Urinary bladder (tissue), 4 donors: ENCODE results near the gene TTYH1. TPM values are rescaled to one million over a fixed set of nuclear protein-coding genes. Genes with fewer than 3 reads are reported as not detected.

Experiments
- DNase-seq: peaks from one replicate; pipeline ENCODE4 v3.0.0-alpha.2; 2015; ENCODE audit errors: extremely low spot score
- H3K27ac ChIP-seq: one replicate; pipeline ENCODE4 v1.5.1; 2013; ENCODE audit warnings: low read depth, mild to moderate bottlenecking, moderate library complexity
- H3K36me3 ChIP-seq: one replicate; pipeline ENCODE4 v1.6.1; 2013; ENCODE audit warnings: mild to moderate bottlenecking, moderate library complexity; ENCODE audit not compliant: insufficient read depth
- H3K4me1 ChIP-seq: one replicate; pipeline ENCODE4 v1.6.1; 2013; ENCODE audit warnings: mild to moderate bottlenecking, moderate library complexity; ENCODE audit not compliant: insufficient read depth
- H3K4me3 ChIP-seq: one replicate; pipeline ENCODE4 v1.5.1; 2013; ENCODE audit warnings: low read depth, low read length
- WGBS: extraction: QIAGEN DNeasy Blood & Tissue Kit; methylation state at CpG from one replicate; pipeline ENCODE4 v1.1.7; 2013; 5-methylcytosine and 5-hydroxymethylcytosine counted together
- polyA plus RNA-seq: library from polyadenylated mRNA; stranded (reverse); fragments of 200-250 nt; gene quantifications from one replicate; pipeline ENCODE4 v1.2.3, GENCODE V29; 2013
- total RNA-seq: library from RNA; depleted of rRNA; stranded (reverse); fragments of >200 nt; gene quantifications from one replicate; pipeline ENCODE4 v1.2.3, GENCODE V29; 2014
- donor health status: healthy with polysubstance abuse.
- donor health status: healthy.

Gene TTYH1
- total and polyA plus RNA-seq, 2 donors = 3.6 to 3.7 TPM

DNA sequence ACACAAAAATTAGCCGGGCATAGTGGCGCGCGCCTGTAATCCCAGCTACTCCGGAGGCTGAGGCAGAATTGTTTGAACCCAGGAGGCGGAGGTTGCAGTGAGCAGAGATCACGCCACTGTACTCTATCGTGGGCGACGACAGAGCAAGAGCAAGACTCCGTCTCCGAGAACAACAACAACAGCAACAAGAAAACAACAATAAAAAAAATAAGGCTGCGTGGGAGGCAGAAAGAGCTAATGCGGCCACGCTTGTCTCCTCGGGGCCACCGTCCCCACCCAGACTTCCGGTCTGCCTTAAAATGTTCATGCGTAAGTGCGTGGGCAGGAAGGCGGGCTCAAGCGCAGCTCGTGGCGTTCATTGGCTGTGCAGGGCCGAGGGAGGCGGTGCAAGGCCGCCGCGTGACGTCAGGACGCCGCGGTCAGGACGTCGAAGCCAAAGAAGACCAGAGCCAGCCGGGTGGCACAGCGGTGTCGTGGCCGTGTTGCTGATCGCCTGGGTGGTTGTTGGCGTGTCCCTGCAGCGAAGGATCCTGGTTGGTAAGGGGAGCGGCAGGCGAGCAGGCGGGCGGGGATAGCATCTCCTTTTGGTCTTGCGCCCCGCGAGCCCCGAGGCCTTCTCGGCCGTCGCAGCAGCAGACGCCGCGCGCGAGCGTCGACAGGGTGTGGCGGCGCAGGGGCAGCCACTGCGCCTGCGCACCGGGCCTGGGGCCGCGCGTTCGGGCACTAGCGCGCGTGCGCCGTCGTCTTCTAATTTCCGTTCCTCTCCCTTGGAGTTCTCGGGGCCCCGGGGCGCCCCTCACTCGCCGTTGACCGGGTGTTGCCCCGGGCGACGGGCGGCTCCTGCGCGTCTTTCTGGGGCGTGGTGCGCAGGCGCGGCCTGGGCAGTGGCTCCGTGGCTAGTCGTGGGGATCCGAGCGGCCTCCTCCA is 33.8 kb downstream of the TTYH1 start, which contains the start of gene LENG8:
LENG8 (plus strand) TSS at position 426 of the 927 bp plus-strand sequence. CDS start 2,146 bp downstream, outside the sequence.
- DNase-seq = peak; percentile 91
- H3K4me3 ChIP-seq = peak within 1 kb of the TSS; percentile 82
- no peaks in the 10 kb centered on the region for H3K4me1 ChIP-seq
- under 1% methylated on average over 96 of the region's 96 CpGs for WGBS
- peak within 1 kb of the TSS; percentile 94 for H3K27ac ChIP-seq
- H3K36me3 ChIP-seq = peaks cover 2% of the 10 kb centered on the region

GRCh38 chr19:54449701-54450069 is 34.4 kb downstream of the TTYH1 start:
- under 1% methylated on average over 21 of the region's 21 CpGs for WGBS

DNA sequence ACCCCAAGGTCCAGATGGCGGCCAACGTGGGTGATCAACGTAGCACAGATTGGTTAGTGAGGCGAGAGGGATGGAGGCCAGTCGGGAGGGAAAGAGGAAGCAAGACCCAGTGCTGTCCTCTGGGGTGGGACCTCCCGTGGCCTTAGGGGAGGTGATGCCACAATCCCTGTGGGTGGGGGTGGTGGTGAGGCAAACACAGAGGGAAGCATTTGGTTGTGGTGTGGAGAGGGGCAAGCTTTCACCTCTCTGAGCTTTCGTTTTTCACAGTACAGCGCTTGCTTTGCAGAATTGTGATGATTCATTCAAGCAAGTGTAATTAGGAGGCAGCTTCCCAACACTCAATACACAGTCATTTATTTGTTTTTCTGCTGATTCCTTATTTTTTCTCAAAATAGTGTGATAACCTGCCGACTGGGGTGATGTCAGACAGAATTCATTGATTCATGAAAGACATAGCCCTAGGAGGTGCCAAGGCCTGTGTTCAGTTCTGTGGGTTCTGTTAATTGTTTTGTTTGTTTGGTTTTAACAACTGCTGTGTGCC is 36.1 kb downstream of the TTYH1 start:
- H3K36me3 ChIP-seq = peaks cover 5% of the 10 kb centered on the region
- WGBS = 74% methylated on average over 9 of the region's 9 CpGs
- H3K27ac ChIP-seq = no peak overlapping the region
- DNase-seq = no peak
- H3K4me1 ChIP-seq = no peaks in the 10 kb centered on the region
- no peak overlapping the region for H3K4me3 ChIP-seq

More at GRCh38 chr19:54449701-54450069, 34.4 kb downstream of the TTYH1 start:
- H3K4me1 ChIP-seq = no peaks in the 10 kb centered on the region
- DNase-seq = no peak
- H3K4me3 ChIP-seq = peak overlapping the region; percentile 82
- peak overlapping the region; percentile 94 for H3K27ac ChIP-seq
- peaks cover under 1% of the 10 kb centered on the region for H3K36me3 ChIP-seq

- no peak overlapping the region for H3K4me3 ChIP-seq
- H3K4me1 ChIP-seq = no peaks in the 10 kb centered on the region
- WGBS = 89% methylated on average over 11 of the region's 11 CpGs
- DNase-seq = no peak
- peaks cover 8% of the 10 kb centered on the region for H3K36me3 ChIP-seq
- H3K27ac ChIP-seq = no peak overlapping the region
These were observed 36.7 kb downstream of the TTYH1 start for GRCh38 chr19:54451997-54452396.

- no peak for DNase-seq
- Histone ChIP-seq H3K4me3 (no peak overlapping the region), H3K4me1 (no peaks in the 10 kb centered on the region), H3K27ac (no peak overlapping the region), H3K36me3 (peaks cover 8% of the 10 kb centered on the region)
- WGBS = 94% methylated on average over 11 of the region's 11 CpGs
These were observed 37.4 kb downstream of the TTYH1 start for GRCh38 chr19:54452626-54453025.

DNA sequence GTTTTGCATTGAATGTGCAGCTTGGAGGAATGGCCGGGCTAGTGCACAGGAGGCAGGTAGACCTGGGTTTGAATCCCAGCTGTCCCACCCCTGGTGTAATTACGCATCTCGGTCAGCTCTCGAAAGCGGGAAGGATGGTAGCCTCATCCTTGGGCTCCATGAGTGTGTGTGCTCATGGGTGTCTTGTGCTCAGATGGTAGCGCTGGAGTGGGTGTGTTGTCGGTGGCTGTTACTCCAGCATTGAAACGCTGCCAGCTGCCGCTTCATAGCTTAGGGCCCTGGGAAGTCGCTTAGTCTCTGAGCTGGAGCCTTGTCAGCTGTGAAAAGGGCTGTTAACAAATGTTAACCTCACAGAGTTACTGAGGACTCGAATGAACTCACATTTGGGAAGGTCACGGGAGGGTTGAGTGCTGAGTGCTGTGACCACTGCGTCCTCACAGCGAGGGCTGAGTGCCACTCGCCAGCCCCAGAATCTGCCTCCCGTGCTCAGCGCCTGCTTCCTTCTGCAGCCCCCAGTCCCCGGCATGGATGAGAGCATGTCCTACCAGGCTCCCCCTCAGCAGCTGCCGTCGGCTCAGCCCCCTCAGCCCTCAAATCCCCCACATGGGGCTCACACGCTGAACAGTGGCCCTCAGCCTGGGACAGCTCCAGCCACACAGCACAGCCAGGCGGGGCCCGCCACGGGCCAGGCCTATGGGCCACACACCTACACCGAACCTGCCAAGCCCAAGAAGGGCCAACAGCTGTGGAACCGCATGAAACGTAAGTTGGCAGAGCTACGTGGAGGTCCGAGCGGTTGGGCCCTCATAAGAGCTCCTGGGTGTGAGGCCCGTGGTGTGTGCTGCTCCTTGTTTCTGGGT is 38.9 kb downstream of the TTYH1 start:
- no peak for DNase-seq
- Histone ChIP-seq H3K36me3 (peaks cover 8% of the 10 kb centered on the region), H3K27ac (no peak overlapping the region), H3K4me1 (no peaks in the 10 kb centered on the region), H3K4me3 (no peak overlapping the region)
- WGBS = 91% methylated on average over 31 of the region's 31 CpGs

DNA sequence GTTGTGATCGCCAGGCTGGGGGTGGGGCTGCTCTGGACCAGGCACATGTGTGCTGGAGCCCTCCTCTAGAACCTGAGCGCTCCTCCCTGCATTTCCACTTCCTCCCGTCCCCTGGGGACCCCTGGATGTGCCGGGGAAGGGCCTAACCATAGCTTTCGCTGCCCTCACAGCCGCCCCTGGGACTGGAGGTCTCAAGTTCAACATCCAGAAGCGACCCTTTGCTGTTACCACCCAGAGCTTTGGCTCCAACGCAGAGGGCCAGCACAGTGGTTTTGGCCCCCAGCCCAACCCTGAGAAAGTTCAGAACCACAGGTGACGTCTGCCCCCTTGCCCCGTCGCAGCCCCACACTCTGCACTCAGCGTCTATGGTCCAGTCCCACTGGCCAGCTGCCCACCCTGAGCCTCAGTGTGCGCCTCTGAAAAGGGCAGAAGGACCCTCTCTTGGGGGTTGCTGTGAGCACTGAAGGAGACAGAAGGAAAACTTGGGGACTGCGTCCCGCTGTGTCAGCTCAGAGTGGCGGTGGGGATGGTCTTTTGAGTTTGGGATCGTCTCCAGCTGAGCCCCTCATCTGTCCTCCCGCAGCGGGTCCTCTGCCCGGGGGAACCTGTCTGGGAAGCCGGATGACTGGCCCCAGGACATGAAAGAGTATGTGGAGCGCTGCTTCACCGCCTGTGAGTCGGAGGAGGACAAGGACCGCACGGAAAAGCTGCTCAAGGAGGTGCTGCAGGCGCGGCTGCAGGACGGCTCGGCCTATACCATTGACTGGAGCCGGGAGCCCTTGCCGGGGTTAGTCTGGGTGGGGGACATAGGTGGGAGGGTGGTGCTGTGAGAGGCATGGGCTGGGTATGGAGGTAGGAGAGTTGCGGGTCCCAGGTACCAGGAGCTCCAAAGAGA is 39.8 kb downstream of the TTYH1 start:
- WGBS = 91% methylated on average over 33 of the region's 33 CpGs
- no peak overlapping the region for H3K4me3 ChIP-seq
- peaks cover 8% of the 10 kb centered on the region for H3K36me3 ChIP-seq
- H3K27ac ChIP-seq = no peak overlapping the region
- DNase-seq = no peak
- no peaks in the 10 kb centered on the region for H3K4me1 ChIP-seq

DNA sequence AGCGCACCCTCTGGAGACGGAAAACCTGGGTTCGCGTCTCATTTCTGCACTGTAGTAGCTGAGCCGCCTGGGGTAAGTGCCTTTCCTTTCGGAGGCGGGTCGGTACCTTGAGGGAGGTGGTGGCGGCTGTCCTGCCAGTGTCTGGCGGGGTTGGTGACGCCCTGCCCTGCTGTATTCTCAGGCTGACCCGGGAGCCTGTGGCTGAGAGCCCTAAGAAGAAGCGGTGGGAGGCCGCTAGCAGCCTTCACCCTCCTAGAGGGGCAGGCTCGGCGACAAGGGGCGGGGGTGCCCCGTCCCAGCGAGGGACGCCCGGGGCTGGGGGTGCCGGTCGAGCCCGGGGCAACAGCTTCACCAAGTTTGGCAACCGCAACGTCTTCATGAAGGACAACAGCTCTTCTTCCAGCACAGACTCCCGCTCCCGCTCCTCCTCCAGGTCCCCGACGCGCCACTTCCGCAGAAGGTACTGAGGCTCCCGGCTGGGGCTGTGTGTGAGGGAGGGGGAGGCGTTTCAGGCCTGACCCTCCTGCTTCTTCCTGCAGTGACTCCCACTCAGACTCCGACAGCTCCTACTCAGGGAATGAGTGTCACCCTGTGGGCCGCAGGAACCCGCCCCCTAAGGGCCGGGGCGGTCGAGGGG is 40.6 kb downstream of the TTYH1 start:
- 93% methylated on average over 40 of the region's 40 CpGs for WGBS
- H3K36me3 ChIP-seq = peaks cover 8% of the 10 kb centered on the region
- DNase-seq = no peak
- no peaks in the 10 kb centered on the region for H3K4me1 ChIP-seq
- H3K4me3 ChIP-seq = no peak overlapping the region
- no peak overlapping the region for H3K27ac ChIP-seq

DNA sequence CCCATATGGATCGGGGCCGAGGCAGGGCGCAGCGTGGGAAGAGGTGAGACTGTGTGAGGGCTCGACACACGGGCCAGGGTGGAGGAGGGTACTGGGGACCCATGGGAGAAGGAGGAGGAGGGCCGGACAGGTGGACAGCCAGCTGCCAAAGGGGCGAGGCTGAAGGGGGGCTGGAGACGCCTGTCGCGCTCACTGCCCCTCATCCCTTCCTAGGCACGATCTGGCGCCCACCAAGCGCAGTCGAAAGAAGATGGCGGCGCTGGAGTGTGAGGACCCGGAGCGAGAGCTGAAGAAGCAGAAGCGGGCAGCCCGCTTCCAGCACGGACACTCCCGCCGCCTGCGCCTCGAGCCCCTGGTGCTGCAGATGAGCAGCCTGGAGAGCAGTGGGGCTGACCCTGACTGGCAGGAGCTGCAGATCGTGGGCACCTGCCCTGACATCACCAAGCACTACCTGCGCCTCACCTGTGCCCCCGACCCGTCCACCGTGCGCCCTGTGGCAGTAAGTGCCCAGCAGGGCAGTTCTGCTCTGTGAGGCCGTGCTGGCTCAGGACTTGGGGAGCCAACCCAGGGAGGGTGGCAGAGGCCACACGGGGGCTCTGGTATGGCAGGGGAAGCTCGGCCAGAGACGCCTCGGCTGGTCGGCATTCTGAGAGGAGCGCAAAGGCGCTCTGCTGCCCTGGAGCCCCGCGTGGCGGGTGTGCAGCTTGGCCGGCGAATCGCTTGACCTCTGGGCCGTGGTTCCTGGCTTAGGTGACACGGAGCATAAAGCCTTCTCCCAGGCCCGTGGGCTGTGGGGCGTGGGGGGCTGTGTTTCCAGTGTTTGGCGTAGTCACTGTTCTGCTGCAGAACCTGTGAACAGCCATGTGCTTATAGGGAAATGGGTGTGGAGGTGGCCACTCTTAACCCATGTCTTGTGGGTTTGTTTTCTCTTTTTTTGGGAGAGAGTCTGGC is 41.4 kb downstream of the TTYH1 start:
- no peaks in the 10 kb centered on the region for H3K4me1 ChIP-seq

GRCh38 chr19:54457773-54458647 is 42.7 kb downstream of the TTYH1 start:
- Histone ChIP-seq H3K36me3 (peaks cover 8% of the 10 kb centered on the region), H3K4me1 (no peaks in the 10 kb centered on the region), H3K27ac (no peak overlapping the region), H3K4me3 (no peak overlapping the region)
- DNase-seq = no peak
- 93% methylated on average over 42 of the region's 42 CpGs for WGBS

More for the DNA sequence above, 41.4 kb downstream of the TTYH1 start:
- no peak overlapping the region for H3K4me3 ChIP-seq
- no peak for DNase-seq
- WGBS = 92% methylated on average over 51 of the region's 51 CpGs
- H3K27ac ChIP-seq = no peak overlapping the region
- H3K36me3 ChIP-seq = peaks cover 8% of the 10 kb centered on the region
